WTC11 (cell line): ENCODE data around the gene PDGFRB. TPM values are rescaled to one million over a fixed set of nuclear protein-coding genes. Genes with fewer than 3 reads are reported as not detected.
A peak's percentile ranks its signal among the peaks of the same experiment; 100 is the strongest.

Experiments used
- ATAC-seq: fragments of 200-7000 bp; cut with Tn5 transposase; 2 replicates; pipeline ENCODE4 v1.10.0; 2021; ENCODE audit warnings: mild to moderate bottlenecking, moderate library complexity
- CTCF ChIA-PET: fragments of 300-600 bp; sonication (Branson Sonifier 250); formaldehyde crosslinking; loops from one replicate; lab custom pipeline; 2021; ENCODE audit warnings: antibody characterized with exemption; lab: Charles Lee
- POLR2A ChIA-PET: fragments of 350-600 bp; sonication (Branson Sonifier 250); formaldehyde crosslinking; loops from one replicate; lab custom pipeline; 2021; ENCODE audit warnings: antibody characterized with exemption; lab: Charles Lee
- DNase-seq: peaks from one replicate; pipeline ENCODE4 v3.0.0; 2021; ENCODE audit warnings: low spot score
- H3K27ac Mint-ChIP-seq: 2 replicates; pipeline ENCODE4 v1.8.0; 2021; ENCODE audit warnings: mixed read lengths
- H3K27me3 Mint-ChIP-seq: 2 replicates; pipeline ENCODE4 v1.8.0; 2021; ENCODE audit warnings: low read depth, mild to moderate bottlenecking, moderate library complexity, mixed read lengths
- H3K36me3 Mint-ChIP-seq: 2 replicates; pipeline ENCODE4 v1.8.0; 2021; ENCODE audit warnings: mixed read lengths
- H3K4me1 Mint-ChIP-seq: 2 replicates; pipeline ENCODE4 v1.8.0; 2022; ENCODE audit warnings: mixed read lengths
- H3K4me3 Mint-ChIP-seq: 2 replicates; pipeline ENCODE4 v1.8.0; 2021; ENCODE audit warnings: mild to moderate bottlenecking, moderate library complexity, mixed read lengths
- H3K9me3 Mint-ChIP-seq: 2 replicates; pipeline ENCODE4 v1.8.0; 2021; ENCODE audit warnings: mixed read lengths
- AR ChIP-seq: fragments of 250-450 bp; sonication (Bioruptor Pico); IDR thresholded peaks from 2 replicates; pipeline ENCODE4 v1.9.0; 2021; ENCODE audit warnings: mild to moderate bottlenecking
- CREB1 ChIP-seq: sonication (generic); formaldehyde crosslinking; IDR thresholded peaks from 2 replicates; pipeline ENCODE4 v1.8.0; 2023; ENCODE audit warnings: mild to moderate bottlenecking, missing genetic modification reagents
- CTCF ChIP-seq: fragments of 200-600 bp; IDR thresholded peaks from 2 replicates; pipeline ENCODE4 v1.8.0; 2022; ENCODE audit warnings: antibody characterized with exemption
- ETV6 ChIP-seq: sonication (generic); formaldehyde crosslinking; IDR thresholded peaks from 2 replicates; pipeline ENCODE4 v1.8.1; 2022; ENCODE audit warnings: mild to moderate bottlenecking, missing genetic modification reagents
- FOXP1 ChIP-seq: sonication (generic); formaldehyde crosslinking; IDR thresholded peaks from 2 replicates; pipeline ENCODE4 v1.8.0; 2022; ENCODE audit warnings: missing genetic modification reagents, mild to moderate bottlenecking, moderate library complexity, borderline replicate concordance
- FOXP4 ChIP-seq: sonication (generic); formaldehyde crosslinking; IDR thresholded peaks from 2 replicates; pipeline ENCODE4 v1.8.0; 2022; ENCODE audit warnings: mild to moderate bottlenecking, missing genetic modification reagents
- GABPB1 ChIP-seq: sonication (generic); formaldehyde crosslinking; IDR thresholded peaks from 2 replicates; pipeline ENCODE4 v1.8.1; 2023; ENCODE audit warnings: mild to moderate bottlenecking, missing genetic modification reagents
- TEAD1 ChIP-seq: sonication (generic); formaldehyde crosslinking; IDR thresholded peaks from 2 replicates; pipeline ENCODE4 v1.8.0; 2022; ENCODE audit warnings: mild to moderate bottlenecking, missing genetic modification reagents
- TP53 ChIP-seq: sonication (generic); formaldehyde crosslinking; IDR thresholded peaks from 2 replicates; pipeline ENCODE4 v1.8.1; 2023; ENCODE audit warnings: mild to moderate bottlenecking, missing genetic modification reagents
- USF2 ChIP-seq: sonication (generic); formaldehyde crosslinking; IDR thresholded peaks from 2 replicates; pipeline ENCODE4 v1.8.1; 2023; ENCODE audit warnings: mild to moderate bottlenecking, missing genetic modification reagents, moderate library complexity
- ZNF263 ChIP-seq: sonication (generic); formaldehyde crosslinking; IDR thresholded peaks from 2 replicates; pipeline ENCODE4 v1.8.1; 2022; ENCODE audit warnings: low read depth, mild to moderate bottlenecking, moderate library complexity, missing genetic modification reagents
- ZNF423 ChIP-seq: fragments of 250-450 bp; sonication (Bioruptor Pico); IDR thresholded peaks from 2 replicates; pipeline ENCODE4 v2.1.2; 2022; ENCODE audit warnings: mild to moderate bottlenecking, moderate library complexity
- total RNA-seq: library from RNA; stranded (reverse); gene quantifications from 3 replicates; pipeline ENCODE4 v1.2.3, GENCODE V29; 2021

PDGFRB gene
- total RNA-seq, 1 experiment from 2014 or later, result 5.1 TPM

- DNase-seq (no peak), ATAC-seq (no peak)
- Mint-ChIP-seq H3K36me3 (no peaks in the 10 kb centered on the region), H3K27me3 (peaks cover 36% of the 10 kb centered on the region), H3K27ac (no peak overlapping the region), H3K4me1 (peaks cover 31% of the 10 kb centered on the region), H3K4me3 (no peak overlapping the region), H3K9me3 (no peaks in the 10 kb centered on the region)
- TF ChIP-seq CTCF (no peak), FOXP4 (CRISPR knock-in tag) (no peak), TP53 (CRISPR knock-in tag) (no peak)
- ChIA-PET CTCF (interaction anchor here (0.5 to 1.8 kb wide), 7 partner anchors 28 to 632 kb away, joined by 3 to 8 read pairs (median 3); partner anchors contain the start of gene ARSI), POLR2A (no interaction called here)
These were observed 24.2 kb downstream of the PDGFRB start for GRCh38 chr5:150131461-150131860.

- TF ChIP-seq ETV6 (CRISPR knock-in tag) (no peak), CREB1 (CRISPR knock-in tag) (no peak), AR (CRISPR knock-in tag) (no peak), ZNF263 (CRISPR knock-in tag) (peak; percentile 79), TEAD1 (CRISPR knock-in tag) (peak; percentile 45; the same call in 1 of the 2 replicates), ZNF423 (CRISPR knock-in tag) (peak; percentile 44; the same call in 1 of the 2 replicates), CTCF (no peak)
- POLR2A ChIA-PET, result no interaction called here
- Mint-ChIP-seq H3K9me3 (no peaks in the 10 kb centered on the region), H3K27me3 (peaks cover 34% of the 10 kb centered on the region), H3K36me3 (no peaks in the 10 kb centered on the region), H3K4me1 (peaks cover 24% of the 10 kb centered on the region), H3K4me3 (no peak overlapping the region), H3K27ac (no peak overlapping the region)
- CTCF ChIA-PET, result interaction anchor here (0.7 to 1.8 kb wide), 20 partner anchors 8 to 306 kb away, joined by 3 to 8 read pairs (median 3); partner anchors contain the start of gene ARSI
- DNase-seq (peak; percentile 63), ATAC-seq (peak; percentile 49)
These were observed 25.1 kb downstream of the PDGFRB start for GRCh38 chr5:150130493-150130922.

- Mint-ChIP-seq H3K9me3 (no peaks in the 10 kb centered on the region), H3K36me3 (no peaks in the 10 kb centered on the region), H3K27me3 (peaks cover 33% of the 10 kb centered on the region), H3K27ac (no peak overlapping the region), H3K4me1 (peaks cover 24% of the 10 kb centered on the region), H3K4me3 (no peak overlapping the region)
- ChIA-PET POLR2A (no interaction called here), CTCF (interaction anchor here (0.7 to 1.8 kb wide), 14 partner anchors 8 to 306 kb away, joined by 3 to 8 read pairs (median 3); no protein-coding TSS in a partner anchor)
- ATAC-seq, result peak; percentile 81
- DNase-seq, result peak; percentile 78
- TF ChIP-seq FOXP1 (CRISPR knock-in tag) (no peak), USF2 (CRISPR knock-in tag) (peak; percentile 45; the same call in 1 of the 2 replicates), CTCF (peak; percentile 85), GABPB1 (CRISPR knock-in tag) (peak; percentile 28; the same call in 1 of the 2 replicates)
These were observed 25.7 kb downstream of the PDGFRB start for GRCh38 chr5:150129813-150130492.
